GM12878 (cell line): ENCODE measurements around the gene IFRD1. TPM values are rescaled to one million over a fixed set of nuclear protein-coding genes. Genes with fewer than 3 reads are reported as not detected.
A peak's percentile ranks its signal among the peaks of the same experiment; 100 is the strongest.

ENCODE experiments used
- BCLAF1 ChIP-seq: fragments of 450-650 bp; IDR thresholded peaks from 2 replicates; pipeline ENCODE4 v1.6.1; 2017; ENCODE audit warnings: antibody characterized with exemption, mild to moderate bottlenecking, moderate library complexity
- BRCA1 ChIP-seq: IDR thresholded peaks from 2 replicates; pipeline ENCODE4 v1.6.1; 2011; ENCODE audit warnings: low read depth, low read length, improper control_type of control experiment
- CBX3 ChIP-seq: fragments of 200-600 bp; sonication (generic); IDR thresholded peaks from 2 replicates; pipeline ENCODE4 v1.6.1; 2016; ENCODE audit warnings: low read depth, borderline replicate concordance
- CBX5 ChIP-seq: sonication (generic); IDR thresholded peaks from 2 replicates; pipeline ENCODE4 v1.6.1; 2016; ENCODE audit warnings: low read depth, moderate library complexity, mild to moderate bottlenecking, inconsistent platforms
- CTCF ChIP-seq, 3 experiments: IDR thresholded peaks in 2 of 3; conservative IDR thresholded peaks in 1 of 3; 2 replicates each; pipeline ENCODE4 v1.5.1; 2011; ENCODE audit warnings: low read depth in 3 of 3, low read length in 3 of 3, mild to moderate bottlenecking in 3 of 3, control low read depth in 2 of 3, moderate library complexity in 2 of 3, inconsistent platforms in 1 of 3, mixed read lengths in 1 of 3; ENCODE audit not compliant: control insufficient read depth in 2 of 3, insufficient read depth in 1 of 3; ENCODE audit errors: extremely low read depth in 1 of 3
- ETV6 ChIP-seq, 2 experiments: fragments of 450-650 bp in 1 of 2; IDR thresholded peaks in 1 of 2; conservative IDR thresholded peaks in 1 of 2; 2 replicates each; pipeline ENCODE4 v1.6.1; 2014; ENCODE audit warnings: antibody characterized with exemption in 1 of 2, borderline replicate concordance in 1 of 2, low read depth in 1 of 2, mild to moderate bottlenecking in 1 of 2, moderate library complexity in 1 of 2
- NFYB ChIP-seq: IDR thresholded peaks from 2 replicates; pipeline ENCODE4 v1.6.1; 2011; ENCODE audit warnings: low read depth, mild to moderate bottlenecking, low read length, improper control_type of control experiment, moderate library complexity; ENCODE audit not compliant: insufficient read depth
- NR2F1 ChIP-seq: fragments of 450-650 bp; conservative IDR thresholded peaks from 2 replicates; pipeline ENCODE4 v1.6.1; 2017; ENCODE audit warnings: mild to moderate bottlenecking
- PAX5 ChIP-seq: IDR thresholded peaks from 2 replicates; pipeline ENCODE4 v1.6.1; 2011; ENCODE audit warnings: low read depth, low read length, borderline replicate concordance
- RBBP5 ChIP-seq: fragments of 200-600 bp; sonication (generic); conservative IDR thresholded peaks from 2 replicates; pipeline ENCODE4 v1.6.1; 2016
- SIX5 ChIP-seq: IDR thresholded peaks from 2 replicates; pipeline ENCODE4 v1.6.1; 2011; ENCODE audit warnings: mild to moderate bottlenecking, low read depth, low read length, moderate library complexity; ENCODE audit not compliant: severe bottlenecking
- SREBF2 ChIP-seq: IDR thresholded peaks from 2 replicates; pipeline ENCODE4 v1.6.1; 2012; ENCODE audit warnings: mild to moderate bottlenecking, low read length
- STAT1 ChIP-seq: fragments of 450-650 bp; conservative IDR thresholded peaks from 2 replicates; pipeline ENCODE4 v1.6.1; 2014; ENCODE audit warnings: antibody characterized with exemption, mild to moderate bottlenecking
- STAT3 ChIP-seq: IDR thresholded peaks from 2 replicates; pipeline ENCODE4 v1.6.1; 2011; ENCODE audit warnings: low read depth, low read length, improper control_type of control experiment
- SUPT20H ChIP-seq: IDR thresholded peaks from 2 replicates; pipeline ENCODE4 v1.6.1; 2011; ENCODE audit warnings: low read depth, mild to moderate bottlenecking, low read length, moderate library complexity, borderline replicate concordance; ENCODE audit not compliant: control insufficient read depth
- YBX1 ChIP-seq: fragments of 450-650 bp; IDR thresholded peaks from 2 replicates; pipeline ENCODE4 v1.6.1; 2016; ENCODE audit warnings: antibody characterized with exemption
- YY1 ChIP-seq: IDR thresholded peaks from 2 replicates; pipeline ENCODE4 v1.6.1; 2011; ENCODE audit warnings: low read depth, mild to moderate bottlenecking, low read length
- ZNF384 ChIP-seq: IDR thresholded peaks from 2 replicates; pipeline ENCODE4 v1.6.1; 2012; ENCODE audit warnings: low read depth, mild to moderate bottlenecking, low read length, improper control_type of control experiment, borderline replicate concordance
- ZZZ3 ChIP-seq: IDR thresholded peaks from 2 replicates; pipeline ENCODE4 v1.6.1; 2011; ENCODE audit warnings: low read depth; ENCODE audit not compliant: control insufficient read depth, insufficient read length
- polyA plus RNA-seq, 11 experiments: library from polyadenylated mRNA; depleted of rRNA in 4 of 11; unstranded in 6 of 11; stranded (reverse) in 5 of 11; fragments of >200 nt; fragmentation: Nextera tagmentation in 4 of 11; fragmentation: Illumina TruSeq in 1 of 11; extraction: Ambion mirVana in 4 of 11; extraction: Trizol in 1 of 11; gene quantifications; 1 replicate in 1 of 11; 2 replicates in 10 of 11; pipeline versions ENCODE4 v1.2.1 to v1.2.3, GENCODE V29; 2011 to 2016; ENCODE audit warnings: inconsistent platforms in 2 of 11, missing spikeins in 2 of 11, low read depth in 1 of 11
- total RNA-seq, 4 experiments: library from RNA; depleted of rRNA in 3 of 4; stranded (reverse); fragments of >200 nt in 3 of 4; fragmentation: Illumina TruSeq in 1 of 4; extraction: Trizol in 1 of 4; gene quantifications; 2 replicates each; pipeline versions ENCODE4 v1.2.1 to v1.2.3, GENCODE V29; 2013 to 2021
- TF ChIP-seq, protein P1 (sequence below): fragments of 450-650 bp; IDR thresholded peaks from 2 replicates; pipeline ENCODE4 v1.6.1; 2016; ENCODE audit warnings: mild to moderate bottlenecking
- TF ChIP-seq, protein P2 (sequence below): fragments of 150-350 bp; IDR thresholded peaks from 2 replicates; pipeline ENCODE4 v1.6.1; 2014; ENCODE audit warnings: mild to moderate bottlenecking, low read depth, low read length

The IFRD1 gene
- total and polyA plus RNA-seq, 10 of the 15 experiments (the other 5 are each of a cell fraction or from before 2014, with no cell fraction given) = 9.6 to 31.1 (median 19.9) TPM

DNA sequence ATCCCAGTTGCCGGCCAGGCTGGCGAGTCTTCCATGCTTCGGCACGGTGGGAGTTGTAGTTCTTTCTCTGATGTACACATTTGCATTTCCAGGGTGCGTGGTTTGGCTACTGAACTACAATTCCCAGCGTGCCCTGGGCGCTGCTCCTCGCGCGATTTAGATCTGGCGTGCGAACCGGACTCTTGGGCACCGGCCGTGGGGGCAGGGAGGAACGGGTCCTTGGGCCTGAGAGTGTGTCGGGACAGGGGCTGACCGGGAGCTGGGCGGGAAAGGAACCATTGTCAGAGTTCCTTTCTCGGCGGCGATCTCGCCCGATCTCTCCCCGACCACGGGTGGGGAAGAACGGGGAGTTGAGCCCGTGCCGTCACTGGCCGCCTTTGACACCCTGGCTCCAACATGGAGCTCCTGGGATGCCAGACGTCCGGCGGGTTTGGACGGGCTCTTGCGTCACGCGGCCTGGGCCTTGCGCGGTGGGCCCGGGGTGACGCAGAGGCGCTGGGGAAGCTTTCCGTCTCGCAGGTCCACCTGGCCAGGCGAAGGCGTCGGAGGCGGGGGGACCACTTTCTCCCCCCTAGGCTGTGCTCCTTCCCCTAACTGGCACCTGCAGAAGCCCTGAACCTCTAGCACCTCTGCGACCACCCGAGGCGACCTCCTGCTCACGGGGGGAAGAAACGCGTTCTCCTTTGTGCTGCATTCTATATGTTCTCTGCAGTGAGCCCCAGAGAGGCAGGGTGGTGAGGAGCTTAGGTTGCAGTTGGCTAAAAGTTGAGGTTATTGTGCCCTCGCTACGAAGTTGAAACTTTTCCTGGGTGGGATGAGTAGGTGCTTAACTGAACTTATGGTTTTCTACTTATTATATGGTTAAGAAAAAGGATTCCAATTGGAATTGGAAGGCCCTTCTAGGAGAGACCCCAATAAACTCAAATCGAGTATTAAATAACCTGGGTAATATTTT is 824 bp downstream of the IFRD1 start (continued):
- no peak for TF ChIP-seq SUPT20H
- TF ChIP-seq CBX3 = no peak
- peak; percentile 95 for TF ChIP-seq SIX5
- TF ChIP-seq, protein P1, sequence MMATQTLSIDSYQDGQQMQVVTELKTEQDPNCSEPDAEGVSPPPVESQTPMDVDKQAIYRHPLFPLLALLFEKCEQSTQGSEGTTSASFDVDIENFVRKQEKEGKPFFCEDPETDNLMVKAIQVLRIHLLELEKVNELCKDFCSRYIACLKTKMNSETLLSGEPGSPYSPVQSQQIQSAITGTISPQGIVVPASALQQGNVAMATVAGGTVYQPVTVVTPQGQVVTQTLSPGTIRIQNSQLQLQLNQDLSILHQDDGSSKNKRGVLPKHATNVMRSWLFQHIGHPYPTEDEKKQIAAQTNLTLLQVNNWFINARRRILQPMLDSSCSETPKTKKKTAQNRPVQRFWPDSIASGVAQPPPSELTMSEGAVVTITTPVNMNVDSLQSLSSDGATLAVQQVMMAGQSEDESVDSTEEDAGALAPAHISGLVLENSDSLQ = no peak
- TF ChIP-seq RBBP5 = no peak
- 0 out of 2 replicates have a peak, but pooled peaks have one; percentile 7 for TF ChIP-seq PAX5
- TF ChIP-seq YBX1 = no peak
- TF ChIP-seq SREBF2 = no peak
- no peak for TF ChIP-seq STAT3
- no peak for TF ChIP-seq ETV6 (conservative IDR thresholded peaks at IDR 0.05 in 1 of 2, IDR thresholded peaks at IDR 0.05 in 1 of 2; ENCODE audit: borderline replicate concordance in 1 of 2, low read depth in 1 of 2)
- no peak for TF ChIP-seq BCLAF1
- no peak for TF ChIP-seq ZZZ3
- TF ChIP-seq NFYB = no peak
- no peak for TF ChIP-seq ZNF384
- TF ChIP-seq YY1 = peak; percentile 83; the same call in 1 of the 2 replicates
- TF ChIP-seq, protein P2, sequence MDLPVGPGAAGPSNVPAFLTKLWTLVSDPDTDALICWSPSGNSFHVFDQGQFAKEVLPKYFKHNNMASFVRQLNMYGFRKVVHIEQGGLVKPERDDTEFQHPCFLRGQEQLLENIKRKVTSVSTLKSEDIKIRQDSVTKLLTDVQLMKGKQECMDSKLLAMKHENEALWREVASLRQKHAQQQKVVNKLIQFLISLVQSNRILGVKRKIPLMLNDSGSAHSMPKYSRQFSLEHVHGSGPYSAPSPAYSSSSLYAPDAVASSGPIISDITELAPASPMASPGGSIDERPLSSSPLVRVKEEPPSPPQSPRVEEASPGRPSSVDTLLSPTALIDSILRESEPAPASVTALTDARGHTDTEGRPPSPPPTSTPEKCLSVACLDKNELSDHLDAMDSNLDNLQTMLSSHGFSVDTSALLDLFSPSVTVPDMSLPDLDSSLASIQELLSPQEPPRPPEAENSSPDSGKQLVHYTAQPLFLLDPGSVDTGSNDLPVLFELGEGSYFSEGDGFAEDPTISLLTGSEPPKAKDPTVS = no peak
- TF ChIP-seq CBX5 = no peak
- no peak for TF ChIP-seq NR2F1
- TF ChIP-seq CTCF (IDR thresholded peaks at IDR 0.05 in 2 of 3, conservative IDR thresholded peaks at IDR 0.05 in 1 of 3; ENCODE audit: control insufficient read depth in 2 of 3, extremely low read depth in 1 of 3, insufficient read depth in 1 of 3, low read depth in 3 of 3, low read length in 3 of 3) = no peak
- TF ChIP-seq STAT1 = no peak; the same call in 1 of the 2 replicates
- TF ChIP-seq BRCA1 = peak; percentile 90
